NCI-H2107 treated with DMSO at 0.1 percent for 48 hours (cell line): ENCODE data around the gene PCNT.

Source experiments
- DNase-seq: peaks from one replicate; lab custom pipeline; 2025; ENCODE audit not compliant: unreplicated experiment; lab: John Stamatoyannopoulos, UW

PCNT gene

GRCh38 chr21:46329796-46330195, 5.8 kb downstream of the PCNT start:
- no peak for DNase-seq

DNA sequence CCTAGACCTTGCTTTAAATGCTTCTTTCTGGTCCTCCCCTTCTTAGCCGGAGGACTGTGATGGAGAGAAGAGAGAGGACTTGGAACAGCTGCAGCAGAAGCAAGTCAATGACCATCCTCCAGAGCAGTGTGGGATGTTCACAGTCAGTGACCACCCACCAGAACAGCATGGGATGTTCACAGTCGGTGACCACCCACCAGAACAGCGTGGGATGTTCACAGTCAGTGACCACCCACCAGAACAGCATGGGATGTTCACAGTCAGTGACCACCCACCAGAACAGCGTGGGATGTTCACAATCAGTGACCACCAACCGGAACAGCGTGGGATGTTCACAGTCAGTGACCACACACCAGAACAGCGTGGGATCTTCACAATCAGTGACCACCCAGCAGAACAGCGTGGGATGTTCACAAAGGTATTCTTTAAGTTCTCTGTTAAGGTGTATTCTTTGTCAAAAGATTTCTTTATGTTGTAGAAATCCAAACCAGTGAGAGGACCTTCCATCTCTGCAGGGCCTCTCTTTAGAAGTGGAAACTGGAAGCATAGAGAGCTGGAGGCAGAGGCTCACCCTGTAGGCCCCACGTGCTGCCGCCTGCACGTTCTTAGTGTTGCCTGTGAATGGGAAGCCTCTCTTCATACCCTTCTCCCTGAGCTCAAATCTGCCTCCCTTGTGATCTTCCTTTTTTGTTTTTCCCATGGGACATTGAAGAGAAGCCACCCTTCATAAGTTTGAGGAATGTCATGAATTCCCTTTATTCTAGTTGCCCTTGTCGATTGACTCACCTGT, 10.6 kb downstream of the PCNT start:
- DNase-seq: no peak

DNA sequence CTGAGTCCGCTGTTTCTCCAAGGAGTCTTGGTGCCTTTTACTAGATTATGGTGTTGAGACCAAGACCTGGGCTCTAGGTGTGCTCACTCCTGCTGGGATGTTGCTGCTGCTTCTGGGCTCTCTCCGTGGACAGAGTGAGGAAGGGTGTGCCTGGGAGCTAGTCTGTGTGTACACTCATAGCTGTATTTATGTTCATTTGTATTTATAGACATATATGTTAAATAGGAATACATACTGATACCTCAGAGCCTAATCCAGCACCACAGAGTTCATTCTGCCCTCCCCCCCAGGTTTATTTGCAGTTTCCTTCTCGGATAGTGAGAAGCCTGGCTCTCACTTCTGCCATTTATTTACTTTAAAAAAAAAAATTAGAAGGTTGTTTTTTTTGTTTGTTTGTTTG, 12.6 kb downstream of the PCNT start:
- DNase-seq: no peak

- no peak for DNase-seq
These were observed 17.0 kb downstream of the PCNT start for GRCh38 chr21:46340998-46341397.

DNA sequence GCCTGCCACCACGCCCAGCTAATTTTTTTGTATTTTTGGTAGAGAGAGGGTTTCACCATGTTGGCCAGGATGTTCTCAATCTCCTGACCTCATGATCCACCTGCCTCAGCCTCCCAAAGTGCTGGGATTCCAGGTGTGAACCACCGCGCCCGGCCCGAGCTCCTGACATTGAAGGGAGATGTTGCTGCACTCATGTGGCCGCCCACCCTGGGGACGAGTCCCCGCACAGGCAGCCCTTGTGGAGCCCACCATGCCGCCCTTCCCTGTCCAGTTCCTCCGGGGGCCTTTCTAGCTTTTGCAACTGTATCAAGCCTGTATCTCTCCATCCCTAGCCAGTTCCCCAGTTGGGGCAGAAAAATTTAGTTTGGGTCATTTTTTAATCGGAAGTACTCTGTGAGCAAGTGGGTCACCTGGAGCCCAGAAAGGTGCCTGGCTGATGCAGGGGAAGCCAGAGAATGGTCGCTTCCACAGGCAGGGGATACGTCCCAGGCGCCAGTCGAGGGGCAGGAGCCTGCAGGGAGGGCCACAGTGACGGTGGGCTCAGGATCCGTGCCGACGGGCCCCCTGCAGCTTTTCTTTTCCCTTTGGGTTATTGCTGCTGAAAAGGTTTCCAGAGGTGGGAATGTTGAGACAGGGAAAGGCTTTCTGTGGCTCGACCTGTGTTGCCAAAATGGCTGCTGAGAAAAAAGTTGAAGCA, 20.4 kb downstream of the PCNT start:
- no peak for DNase-seq

GRCh38 chr21:46345861-46346260, 21.9 kb downstream of the PCNT start:
- DNase-seq: no peak

GRCh38 chr21:46346296-46347202, 22.6 kb downstream of the PCNT start:
- no peak for DNase-seq

GRCh38 chr21:46347203-46347550, 23.2 kb downstream of the PCNT start:
- no peak for DNase-seq

DNA sequence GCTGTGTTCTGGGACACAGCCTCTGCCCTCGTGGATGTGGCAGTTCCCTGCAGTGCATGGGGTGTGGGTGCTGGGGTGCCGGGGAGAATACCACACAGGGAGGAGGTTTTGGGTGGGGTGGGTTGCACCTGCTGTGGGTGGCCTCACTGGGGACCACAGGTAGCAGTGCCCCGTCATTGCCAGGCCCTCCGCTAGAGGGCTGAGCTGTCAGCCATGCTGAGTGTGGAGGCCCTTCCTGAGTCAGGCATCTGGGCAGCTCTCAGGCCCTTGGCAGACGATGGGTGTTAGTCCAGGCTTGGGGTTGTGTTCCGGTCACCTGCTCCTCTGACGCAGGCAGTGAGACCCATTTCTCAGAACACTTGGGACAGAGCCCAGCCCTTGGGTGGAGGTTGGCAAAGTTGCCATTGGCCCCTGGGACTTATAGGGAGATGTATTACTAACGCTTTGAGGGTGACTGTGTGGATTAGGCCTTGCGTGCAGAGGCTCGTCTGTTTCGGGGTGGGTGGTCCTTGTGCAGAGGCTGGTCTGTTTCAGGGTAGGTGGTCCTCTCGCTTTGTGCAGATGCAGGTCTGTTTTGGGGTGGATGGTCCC, 23.9 kb downstream of the PCNT start:
- no peak for DNase-seq

DNA sequence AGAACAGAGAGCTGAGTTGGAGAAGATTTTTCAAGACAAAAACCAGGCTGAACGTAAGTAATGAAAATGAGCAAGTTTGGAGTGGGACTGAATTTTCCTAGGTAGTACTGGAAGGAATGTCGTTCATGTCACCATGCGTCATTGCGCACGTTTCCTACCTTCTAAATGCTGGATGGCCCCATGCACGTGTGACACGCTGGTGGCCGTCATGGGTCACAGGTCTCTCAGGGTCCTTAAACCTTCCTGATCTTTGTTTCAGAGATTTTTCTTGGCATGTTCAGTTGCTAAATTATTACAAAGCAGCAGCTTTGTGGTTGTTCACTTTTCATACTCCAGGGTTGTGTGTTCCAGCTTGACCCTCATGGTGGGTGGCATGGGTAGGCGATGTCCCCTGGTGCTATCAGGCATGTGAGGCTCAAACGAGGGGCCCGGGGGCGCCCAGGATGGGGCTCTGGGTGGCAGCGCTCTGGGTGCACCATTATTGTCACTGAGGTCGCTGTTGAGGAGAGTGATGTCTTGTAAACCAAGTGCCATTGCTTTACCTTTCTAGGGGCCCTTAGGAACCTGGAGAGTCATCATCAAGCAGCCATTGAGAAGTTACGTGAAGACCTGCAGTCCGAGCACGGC, 25.3 kb downstream of the PCNT start:
- DNase-seq: no peak

DNA sequence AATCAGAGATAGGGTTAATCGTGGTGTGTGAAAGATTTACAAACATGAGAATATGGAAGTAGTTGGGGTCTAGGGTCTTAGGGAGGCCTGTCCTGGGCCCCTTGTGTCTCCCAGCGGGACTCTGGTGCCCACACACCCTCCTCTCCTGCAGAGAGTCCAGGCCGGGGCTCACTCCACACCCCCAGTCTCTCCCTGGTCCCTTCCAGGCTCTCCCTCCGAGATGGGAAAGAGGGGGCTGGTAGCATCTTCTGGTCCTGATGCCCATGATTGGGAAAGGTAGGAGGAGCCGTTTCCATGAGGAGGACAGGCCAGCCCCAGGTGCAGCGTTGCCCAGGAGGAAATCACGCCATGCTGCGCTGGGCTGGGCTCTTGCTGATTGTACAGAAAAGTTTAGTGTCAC, 26.6 kb downstream of the PCNT start:
- DNase-seq: no peak

DNA sequence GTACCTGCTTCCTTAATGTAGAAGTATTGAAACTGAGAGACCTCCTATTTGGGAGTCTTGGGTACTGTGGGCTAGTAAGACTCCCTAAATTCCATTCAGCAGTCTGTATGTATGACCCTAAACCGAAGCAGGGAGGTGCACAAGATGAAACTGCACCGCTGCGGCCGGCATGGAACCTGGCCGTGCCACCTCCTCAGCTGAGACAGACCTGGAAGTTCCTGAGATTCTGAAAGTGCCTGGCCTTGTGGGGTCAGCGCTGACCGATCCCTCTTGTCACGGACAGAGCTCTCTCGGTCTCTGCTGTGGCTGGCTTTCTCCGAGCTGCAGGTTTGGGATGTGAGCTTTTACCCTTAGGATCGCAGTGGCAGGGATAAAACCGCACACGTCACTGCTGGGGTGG, 27.0 kb downstream of the PCNT start:
- no peak for DNase-seq

DNA sequence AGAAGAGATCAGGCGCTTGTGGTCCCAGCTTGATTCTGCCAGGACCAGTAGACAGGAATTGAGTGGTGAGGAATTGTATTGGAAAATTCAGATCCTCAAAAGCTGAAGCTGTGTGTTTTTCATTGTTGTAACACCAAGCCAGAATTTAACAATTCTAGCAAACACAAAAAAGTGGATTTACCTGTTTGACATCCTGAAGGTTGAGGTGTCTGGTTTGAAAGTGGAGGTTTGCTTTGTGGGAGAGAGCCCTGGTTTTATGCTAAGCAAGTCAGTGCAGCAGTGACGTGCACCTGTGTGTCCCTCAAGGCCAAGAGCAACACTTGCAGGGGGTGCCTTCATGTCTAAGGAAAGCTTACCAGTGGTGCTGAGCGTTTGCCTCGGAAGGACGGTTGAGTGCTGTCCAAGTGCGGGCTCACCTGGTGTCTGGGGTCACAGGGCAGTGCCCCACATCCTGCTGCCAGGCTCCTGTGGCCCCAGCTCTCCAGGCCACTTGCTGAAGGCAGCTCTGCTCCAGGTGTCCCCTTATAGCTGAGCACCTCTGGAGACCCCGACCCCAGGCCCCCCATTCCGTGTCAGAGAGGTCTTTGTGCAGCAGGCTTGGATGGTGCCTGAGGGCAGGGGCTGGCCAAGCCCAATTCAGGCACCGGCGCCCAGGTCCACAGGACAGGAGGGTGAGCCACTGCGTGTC, 27.7 kb downstream of the PCNT start:
- no peak for DNase-seq

GRCh38 chr21:46352164-46352515, 28.2 kb downstream of the PCNT start:
- DNase-seq: no peak

DNA sequence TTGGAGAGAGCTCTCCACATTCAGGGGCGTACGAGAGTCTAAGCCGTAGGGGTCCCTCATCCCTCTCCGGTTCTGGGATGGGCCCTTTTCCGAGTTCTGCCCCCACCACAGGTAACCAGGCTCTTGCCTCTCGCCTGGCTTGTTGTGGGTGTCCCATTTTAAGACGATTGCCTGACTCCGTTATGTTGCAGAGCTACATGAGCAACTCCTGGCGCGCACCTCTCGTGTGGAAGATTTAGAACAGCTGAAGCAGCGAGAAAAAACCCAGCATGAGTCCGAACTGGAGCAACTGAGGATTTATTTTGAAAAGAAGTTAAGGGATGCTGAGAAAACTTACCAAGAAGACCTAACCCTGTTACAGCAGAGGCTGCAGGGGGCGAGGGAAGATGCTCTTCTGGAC, 29.0 kb downstream of the PCNT start:
- no peak for DNase-seq

DNA sequence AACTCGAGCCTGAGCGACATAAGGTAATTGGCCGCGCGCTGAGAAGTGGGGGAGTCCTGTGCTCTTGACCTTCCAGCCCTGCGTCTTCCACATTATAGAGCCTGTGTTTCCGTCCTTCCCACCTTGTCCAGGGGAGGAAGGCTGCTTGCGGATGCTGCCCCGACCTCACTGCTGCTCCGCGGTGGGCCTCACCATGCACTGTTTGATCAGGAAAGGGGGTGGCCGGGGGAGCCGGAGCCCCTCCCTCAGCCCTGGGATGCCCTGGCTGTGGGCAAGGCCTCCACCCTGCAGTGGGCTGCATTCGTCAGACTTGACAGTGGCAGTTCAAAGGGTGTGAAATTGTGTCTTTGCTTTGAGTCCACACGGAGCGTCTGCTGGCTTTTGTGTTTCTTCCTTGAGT, 30.1 kb downstream of the PCNT start:
- no peak for DNase-seq

GRCh38 chr21:46354518-46354917, 30.6 kb downstream of the PCNT start:
- no peak for DNase-seq

DNA sequence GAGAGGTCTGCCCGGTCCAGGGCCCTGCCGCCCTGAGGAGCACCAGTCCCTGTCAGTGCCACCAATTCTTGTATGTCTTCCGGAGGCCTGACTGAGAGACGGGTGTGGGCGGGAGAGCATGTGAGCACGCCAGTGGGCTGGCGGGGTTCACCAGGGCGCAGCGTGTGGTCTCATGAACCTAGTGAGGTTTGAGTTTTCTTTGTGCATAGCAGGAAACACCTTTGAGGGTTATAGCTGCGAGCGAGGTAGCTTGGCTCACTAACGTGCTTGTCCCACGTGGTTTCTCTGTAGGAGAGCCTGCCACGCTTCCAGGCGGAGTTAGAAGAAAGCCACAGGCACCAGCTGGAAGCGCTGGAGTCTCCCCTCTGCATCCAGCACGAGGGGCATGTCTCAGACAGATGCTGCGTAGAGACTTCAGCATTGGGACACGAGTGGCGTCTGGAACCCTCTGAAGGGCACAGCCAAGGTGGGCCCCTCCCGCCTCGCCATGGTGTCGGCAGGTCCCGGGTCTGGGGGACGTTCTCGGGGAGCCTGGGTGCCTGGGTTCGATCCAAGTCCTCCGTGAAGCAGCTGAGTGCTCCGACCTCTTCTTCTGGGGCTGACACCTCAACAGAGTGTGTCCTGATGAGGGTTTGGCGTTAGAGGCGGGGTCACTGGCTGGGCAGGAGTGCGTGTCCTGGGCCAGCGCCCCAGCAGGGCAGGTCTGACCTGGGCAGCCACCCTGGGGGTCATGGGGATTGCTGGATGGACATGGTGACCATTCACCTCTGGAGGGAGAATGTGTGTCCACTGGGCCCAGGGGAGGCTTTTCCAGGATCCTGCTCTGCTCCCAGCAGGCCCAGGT, 31.4 kb downstream of the PCNT start:
- DNase-seq: no peak

DNA sequence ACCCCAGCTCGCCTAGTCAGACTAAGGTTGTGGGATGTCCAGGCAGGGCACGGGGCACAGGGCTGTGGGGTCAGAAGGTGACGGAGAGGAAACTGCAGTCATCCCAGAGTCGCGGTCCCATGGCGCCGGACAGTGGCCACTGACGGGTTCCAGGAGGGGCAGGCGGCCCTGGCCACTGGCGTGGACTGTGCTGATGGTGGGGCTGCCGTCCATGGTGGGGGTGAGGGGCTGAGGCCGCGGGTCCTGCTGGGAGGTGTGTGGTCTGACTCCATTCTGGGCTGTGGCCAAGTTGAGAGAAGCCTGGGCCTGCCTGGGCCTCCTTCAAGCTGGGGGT, 32.0 kb downstream of the PCNT start:
- no peak for DNase-seq
